HepG2 (cell line): ENCODE measurements around the gene CD274. TPM values are rescaled to one million over a fixed set of nuclear protein-coding genes. Genes with fewer than 3 reads are reported as not detected.

Source experiments
- ATAC-seq: fragments of 200-7000 bp; cut with Tn5 transposase; 3 replicates; pipeline ENCODE4 v1.9.1; 2020; ENCODE audit warnings: mild to moderate bottlenecking, moderate library complexity
- BruUV-seq: library from RNA; stranded (reverse); fragments of 400-500 nt; replicated peaks from 2 replicates; lab custom pipeline; 2021; lab: Mats Ljungman, UMichigan
- CTCF ChIA-PET: fragments of 300-600 bp; formaldehyde crosslinking; extraction: SDS; loops from one replicate; lab custom pipeline; 2021; ENCODE audit warnings: low total read pairs, inconsistent platforms, low intra/inter-chr PET ratio; lab: Yijun Ruan, JAX
- POLR2A ChIA-PET: fragments of 350-600 bp; sonication (Branson Sonifier 250); formaldehyde crosslinking; loops from one replicate; lab custom pipeline; 2020; ENCODE audit warnings: antibody characterized with exemption, inconsistent platforms; lab: Yijun Ruan, JAX
- DNase-seq: peaks from one replicate; pipeline ENCODE4 v3.0.0-alpha.2; 2015; ENCODE audit warnings: low spot score
- FAIRE-seq: peaks from 3 replicates; lab custom pipeline; 2011; peaks lifted over from hg19 to GRCh38; lab: Jason Lieb, UNC
- H2AFZ ChIP-seq: one replicate; pipeline ENCODE4 v1.6.1; 2011; ENCODE audit warnings: low read length, inconsistent platforms
- H3K27ac ChIP-seq: fragments of 300-600 bp; 3 replicates; pipeline ENCODE4 v1.8.0; 2011; ENCODE audit warnings: mixed run types, mild to moderate bottlenecking, mixed read lengths, low read length, inconsistent platforms; ENCODE audit not compliant: insufficient read depth; ENCODE audit errors: extremely low read length
- H3K27me3 ChIP-seq, 2 experiments: fragments of 200-600 bp in 1 of 2; 2 replicates in 1 of 2; 3 replicates in 1 of 2; pipeline versions ENCODE4 v1.6.0 to v1.8.0; 2011; ENCODE audit warnings: low read length in 2 of 2, mild to moderate bottlenecking in 2 of 2, moderate library complexity in 2 of 2, inconsistent platforms in 1 of 2; ENCODE audit not compliant: insufficient read depth in 2 of 2, control insufficient read depth in 1 of 2
- H3K36me3 ChIP-seq, 2 experiments: fragments of 200-600 bp in 1 of 2; replicated peaks in 1 of 2; 2 replicates in 1 of 2; 3 replicates in 1 of 2; pipeline versions ENCODE4 v1.5.1 to v1.8.0; 2011; ENCODE audit warnings: low read length in 2 of 2, inconsistent platforms in 1 of 2; ENCODE audit not compliant: insufficient read depth in 2 of 2, control insufficient read depth in 1 of 2
- H3K4me1 ChIP-seq: 2 replicates; pipeline ENCODE4 v1.5.1; 2012; ENCODE audit warnings: low read length, inconsistent platforms; ENCODE audit not compliant: insufficient read depth
- H3K4me2 ChIP-seq: 2 replicates; pipeline ENCODE4 v1.6.0; 2011; ENCODE audit warnings: low read depth, low read length, inconsistent platforms
- H3K4me3 ChIP-seq, 3 experiments: fragments of 200-600 bp in 1 of 3; sonication (generic), shearing (Covaris generic) in 1 of 3; replicated peaks in 1 of 3; 2 replicates each; pipeline ENCODE4 v1.5.1; 2011 to 2016; ENCODE audit warnings: low read length in 3 of 3, inconsistent platforms in 2 of 3, low read depth in 2 of 3, mild to moderate bottlenecking in 2 of 3, control low read depth in 1 of 3, mixed read lengths in 1 of 3; ENCODE audit not compliant: insufficient read depth in 1 of 3
- H3K79me2 ChIP-seq: one replicate; pipeline ENCODE4 v1.6.1; 2011; ENCODE audit warnings: low read length, inconsistent platforms; ENCODE audit not compliant: insufficient read depth
- H3K9ac ChIP-seq: 2 replicates; pipeline ENCODE4 v1.6.0; 2011; ENCODE audit warnings: mild to moderate bottlenecking, low read depth, low read length, inconsistent platforms; ENCODE audit not compliant: insufficient read depth
- H3K9me3 ChIP-seq: 2 replicates; pipeline ENCODE4 v1.5.1; 2012; ENCODE audit warnings: mild to moderate bottlenecking, low read length
- H4K20me1 ChIP-seq: 2 replicates; pipeline ENCODE4 v1.6.0; 2011; ENCODE audit warnings: inconsistent platforms, mild to moderate bottlenecking, low read length, moderate library complexity; ENCODE audit not compliant: insufficient read depth
- ARID3A ChIP-seq: IDR thresholded peaks from 2 replicates; pipeline ENCODE4 v1.6.1; 2012; ENCODE audit warnings: low read depth, low read length, improper control_type of control experiment
- HNRNPUL1 ChIP-seq: fragments of 200-400 bp; formaldehyde crosslinking; IDR thresholded peaks from 2 replicates; pipeline ENCODE4 v1.6.1; 2017; ENCODE audit warnings: low read depth, mild to moderate bottlenecking, low read length, moderate library complexity
- JARID2 ChIP-seq: sonication (generic); formaldehyde crosslinking; IDR thresholded peaks from 2 replicates; pipeline ENCODE4 v1.8.1; 2023; ENCODE audit warnings: missing genetic modification reagents, inconsistent platforms; ENCODE audit not compliant: insufficient replicate concordance
- MAF1 ChIP-seq: sonication (generic); formaldehyde crosslinking; IDR thresholded peaks from 2 replicates; pipeline ENCODE4 v1.5.0; 2020; ENCODE audit warnings: missing genetic modification reagents, borderline replicate concordance
- MLX ChIP-seq: IDR thresholded peaks from 2 replicates; pipeline ENCODE4 v1.6.1; 2016
- NR2C2 ChIP-seq: sonication (generic); formaldehyde crosslinking; IDR thresholded peaks from 2 replicates; pipeline ENCODE4 v1.4.0; 2020; ENCODE audit warnings: missing genetic modification reagents, mild to moderate bottlenecking, moderate library complexity, borderline replicate concordance
- POLR2AphosphoS5 ChIP-seq: IDR thresholded peaks from 2 replicates; pipeline ENCODE4 v1.6.1; 2012; ENCODE audit warnings: low read depth, low read length
- PRPF4 ChIP-seq: fragments of 200-400 bp; formaldehyde crosslinking; IDR thresholded peaks from 2 replicates; pipeline ENCODE4 v1.6.1; 2016; ENCODE audit warnings: low read length, low read depth; ENCODE audit not compliant: poor library complexity, severe bottlenecking
- RAD21 ChIP-seq: fragments of 450-650 bp; formaldehyde crosslinking; IDR thresholded peaks from 2 replicates; pipeline ENCODE4 v1.5.0; 2020; ENCODE audit warnings: mild to moderate bottlenecking
- SIX4 ChIP-seq: sonication (generic); formaldehyde crosslinking; IDR thresholded peaks from 2 replicates; pipeline ENCODE4 v1.4.0; 2020; ENCODE audit warnings: missing genetic modification reagents
- SP1 ChIP-seq, 2 experiments: fragments of 450-650 bp in 1 of 2; sonication (generic) in 1 of 2; formaldehyde crosslinking in 1 of 2; IDR thresholded peaks; 2 replicates each; pipeline versions ENCODE4 v1.4.0 to v1.6.1; 2016 to 2020; ENCODE audit warnings: missing genetic modification reagents in 1 of 2
- ZBTB33 ChIP-seq: sonication (generic); formaldehyde crosslinking; IDR thresholded peaks from 2 replicates; pipeline ENCODE4 v1.4.0; 2020; ENCODE audit warnings: missing genetic modification reagents
- ZHX2 ChIP-seq, 2 experiments: sonication (generic) in 1 of 2; formaldehyde crosslinking in 1 of 2; IDR thresholded peaks; 2 replicates each; pipeline versions ENCODE4 v1.6.1 to v1.9.0; 2014 to 2022; ENCODE audit warnings: antibody characterized with exemption in 1 of 2, borderline replicate concordance in 1 of 2, inconsistent platforms in 1 of 2, low read depth in 1 of 2, missing genetic modification reagents in 1 of 2
- ZNF660 ChIP-seq: sonication (generic); formaldehyde crosslinking; IDR thresholded peaks from 2 replicates; pipeline ENCODE4 v1.5.1; 2020; ENCODE audit warnings: mild to moderate bottlenecking, low read depth, missing genetic modification reagents, borderline replicate concordance
- WGBS: methylation state at CpG from one replicate; pipeline ENCODE4 v1.1.6; 2017; ENCODE audit warnings: low lambda C conversion rate; 5-methylcytosine and 5-hydroxymethylcytosine counted together
- in situ Hi-C: cut with HindIII; loops from 2 replicates; pipeline ENCODE4 v1.10.0; 2017; ENCODE audit warnings: low pct_unique_long_range_greater_than_20kb; ENCODE audit not compliant: extremely low pct_ligation_motif_present
- intact Hi-C: fragments of 100-400 bp; cut with micrococcal nuclease; formaldehyde crosslinking; loops from one replicate; pipeline ENCODE4 v1.10.0; 2022; ENCODE audit not compliant: unreplicated experiment
- polyA plus RNA-seq, 8 experiments: library from polyadenylated mRNA; depleted of rRNA in 3 of 8; stranded (reverse) in 7 of 8; unstranded in 1 of 8; fragments of >200 nt; fragmentation: Illumina TruSeq in 4 of 8; extraction: Trizol in 4 of 8; gene quantifications; 2 replicates each; pipeline versions ENCODE4 v1.2.1 to v1.2.3, GENCODE V29; 2011 to 2016; ENCODE audit warnings: low read depth in 4 of 8, missing spikeins in 1 of 8, mixed read lengths in 1 of 8; ENCODE audit not compliant: insufficient read depth in 1 of 8
- total RNA-seq, 5 experiments: library from RNA; depleted of rRNA; stranded (reverse); fragments of >200 nt; fragmentation: Illumina TruSeq; extraction: Trizol; gene quantifications; 2 replicates each; pipeline ENCODE4 v1.2.3, GENCODE V29; 2016; ENCODE audit warnings: low read depth in 1 of 5

The CD274 gene
- total and polyA plus RNA-seq, 2 of the 13 experiments (the other 11 are each of a cell fraction or from before 2014, with no cell fraction given): 0.17 to 0.49 TPM

- intact Hi-C loops: loop anchor here (5.0 kb wide), 1 partner anchor 319 kb away; no protein-coding TSS in a partner anchor
- Histone ChIP-seq H2AFZ (no peak overlapping the region), H3K4me2 (no peak overlapping the region)
- TF ChIP-seq SP1 (IDR thresholded peaks at IDR 0.05) (no peak), SP1 (CRISPR knock-in tag; IDR thresholded peaks at IDR 0.05) (no peak), ZBTB33 (no peak), HNRNPUL1 (no peak), RAD21 (no peak), ZHX2 (IDR thresholded peaks at IDR 0.05; ENCODE audit: low read depth) (no peak), ZHX2 (CRISPR knock-in tag; IDR thresholded peaks at IDR 0.05; ENCODE audit: borderline replicate concordance) (no peak), JARID2 (no peak), SIX4 (CRISPR knock-in tag) (no peak), PRPF4 (no peak), NR2C2 (no peak), POLR2AphosphoS5 (no peak), ARID3A (no peak), MAF1 (CRISPR knock-in tag) (no peak), MLX (no peak), ZNF660 (CRISPR knock-in tag) (no peak)
Observed at GRCh38 chr9:5453004-5453403, 2.7 kb downstream of the CD274 start.

More at GRCh38 chr9:5453004-5453403, 2.7 kb downstream of the CD274 start:
- H4K20me1 ChIP-seq: no peaks in the 10 kb centered on the region
- no TSS peak for BruUV-seq
- H3K9me3 ChIP-seq: no peaks in the 10 kb centered on the region
- ChIA-PET POLR2A (no interaction called here), CTCF (no interaction called here)
- WGBS: 64% methylated on average over 2 of the region's 2 CpGs
- DNase-seq (no peak), ATAC-seq (no peak), FAIRE-seq (no peak)
- H3K27me3 ChIP-seq: peaks cover 0 to 3% of the 10 kb centered on the region in 2 experiments; a peak in 1 of 5 replicates
- no peak overlapping the region for H3K4me3 ChIP-seq
- H3K79me2 ChIP-seq: no peaks in the 10 kb centered on the region
- H3K9ac ChIP-seq: no peak overlapping the region
- H3K4me1 ChIP-seq: peaks cover 8% of the 10 kb centered on the region
- H3K27ac ChIP-seq: no peak overlapping the region
- H3K36me3 ChIP-seq: no peaks in the 10 kb centered on the region
- in situ Hi-C loops: no loop called here
